Measurements from ENCODE around the gene C6orf132. TPM values are rescaled to one million over a fixed set of nuclear protein-coding genes. Genes with fewer than 3 reads are reported as not detected.
A peak's percentile ranks its signal among the peaks of the same experiment; 100 is the strongest.

The C6orf132 gene
- total and polyA plus RNA-seq, 2 experiments from 2014 or later, result 22.2 to 40.9 TPM

- no peak for TF ChIP-seq ZNF462 (CRISPR knock-in tag; IDR thresholded peaks at IDR 0.05)
- no peak for TF ChIP-seq EZH2 (IDR thresholded peaks at IDR 0.05; ENCODE audit: low read depth, unreplicated experiment)
Observed at GRCh38 chr6:42120895-42121865, 21.2 kb downstream of the C6orf132 start (continued).

GRCh38 chr6:42118162-42119001 is 24.0 kb downstream of the C6orf132 start:
- no peak overlapping the region for H3K4me2 ChIP-seq
- ATAC-seq, result peak; percentile 19
- no peak for DNase-seq (ENCODE audit: low spot score)
- H3F3A ChIP-seq (replicated peaks; ENCODE audit: low read depth), result 0 out of 2 replicates have a peak, but pooled peaks cover 7% of the 10 kb centered on the region
- H2AFZ ChIP-seq, result no peak overlapping the region
- Mint-ChIP-seq H3K36me3 (ENCODE audit: low read depth) (peaks cover 38% of the 10 kb centered on the region), H3K4me1 (0 out of 3 replicates have a peak, but pooled peaks cover 6% of the 10 kb centered on the region), H3K9me3 (no peaks in the 10 kb centered on the region), H3K27me3 (ENCODE audit: insufficient read depth, low read depth, poor library complexity) (peaks cover 19% of the 10 kb centered on the region), H3K4me3 (no peak overlapping the region), H3K27ac (no peak overlapping the region)
- H3K27me3 ChIP-seq (ENCODE audit: insufficient read depth), result no peaks in the 10 kb centered on the region
- peaks cover 15% of the 10 kb centered on the region for H4K20me1 ChIP-seq (replicated peaks; ENCODE audit: insufficient read depth)
- TF ChIP-seq NANOG (IDR thresholded peaks at IDR 0.05; ENCODE audit: borderline replicate concordance) (no peak), ZNF114 (CRISPR knock-in tag; IDR thresholded peaks at IDR 0.05) (no peak), POLR2AphosphoS5 (IDR thresholded peaks at IDR 0.05; ENCODE audit: low read depth) (no peak), ZNF331 (CRISPR knock-in tag; IDR thresholded peaks at IDR 0.05; ENCODE audit: low read depth) (no peak)
- H3K9me2 ChIP-seq (ENCODE audit: insufficient read depth), result no peaks in the 10 kb centered on the region
- no peaks in the 10 kb centered on the region for H3K4me1 ChIP-seq (ENCODE audit: insufficient read depth)
- H3K27ac ChIP-seq (ENCODE audit: low read depth), result no peak overlapping the region
- no peak overlapping the region for H3K4me3 ChIP-seq
- H3K36me3 ChIP-seq (ENCODE audit: insufficient read depth), result no peaks in the 10 kb centered on the region
- H3K79me2 ChIP-seq (replicated peaks; ENCODE audit: insufficient read depth), result peaks cover 11% of the 10 kb centered on the region; the same call in 1 of the 2 replicates
